GM12873 (cell line): Measurements from ENCODE around the gene SIGLECL1.

Experiments
- CTCF ChIP-seq: IDR thresholded peaks from 2 replicates; pipeline ENCODE4 v1.5.1; 2012; ENCODE audit warnings: low read depth, mild to moderate bottlenecking, moderate library complexity, low read length, control low read depth; ENCODE audit not compliant: insufficient read depth; ENCODE audit errors: missing control alignments

SIGLECL1 gene

GRCh38 chr19:51297406-51297805 is 46.5 kb downstream of the SIGLECL1 start:
- TF ChIP-seq CTCF = no peak

- TF ChIP-seq CTCF = no peak
These were observed 50.4 kb downstream of the SIGLECL1 start for GRCh38 chr19:51301266-51301665.

- no peak for TF ChIP-seq CTCF
These were observed 54.6 kb downstream of the SIGLECL1 start for GRCh38 chr19:51305479-51305878.

- TF ChIP-seq CTCF = no peak
These were observed 60.7 kb downstream of the SIGLECL1 start, which contains the start of gene IGLON5 for GRCh38 chr19:51311351-51312257. Gene IGLON5, plus strand, starts transcription at chr19:51311644. Its CDS starts 204 bp downstream, at chr19:51311848.

- no peak for TF ChIP-seq CTCF
These were observed 65.8 kb downstream of the SIGLECL1 start for GRCh38 chr19:51316688-51317087.

GRCh38 chr19:51317376-51317775 is 66.5 kb downstream of the SIGLECL1 start:
- TF ChIP-seq CTCF = no peak

GRCh38 chr19:51317968-51318367 is 67.1 kb downstream of the SIGLECL1 start:
- TF ChIP-seq CTCF = no peak
